Measurements from ENCODE around the gene DZIP1.

DZIP1 gene

DNA sequence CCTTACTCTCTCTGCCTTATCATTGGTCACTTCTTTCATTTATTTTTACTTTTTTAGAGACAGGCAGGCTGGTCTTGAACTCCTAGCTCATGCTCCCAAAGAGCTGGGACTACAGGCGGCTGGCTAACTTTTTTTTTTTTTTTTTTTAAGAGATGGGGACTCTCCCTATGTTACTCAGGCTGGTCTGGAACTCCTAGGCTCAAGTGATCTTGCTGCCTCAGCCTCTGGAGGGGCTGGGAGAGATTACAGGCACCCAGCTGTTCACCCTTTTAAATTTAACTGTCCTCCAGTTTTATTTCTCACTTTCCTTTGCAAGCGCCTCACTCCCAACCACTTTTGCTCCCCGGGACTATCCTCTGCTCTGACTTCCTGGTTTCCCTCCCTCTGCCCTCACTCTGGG lies 97.6 kb downstream of the DZIP1 start:
- DNase-seq (ENCODE audit: low read depth, low spot score): no peak

DNA sequence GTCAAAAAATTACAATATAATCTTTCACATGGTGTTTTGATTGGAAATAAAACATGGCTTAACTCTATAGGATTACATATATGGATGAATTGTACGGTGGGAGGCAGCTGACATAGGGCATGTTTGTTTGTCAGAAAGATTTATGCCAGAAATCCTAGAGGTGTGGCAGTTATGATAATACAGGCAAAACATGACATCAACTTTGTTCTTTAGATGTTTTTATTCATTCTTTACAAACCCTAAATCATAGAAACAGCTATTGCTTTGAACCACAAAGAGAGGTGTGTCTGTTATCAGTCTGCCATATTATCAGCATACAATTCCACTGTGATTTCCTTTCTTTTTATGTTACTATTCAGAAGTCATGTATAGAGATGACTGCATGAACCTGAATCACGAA lies 100.2 kb downstream of the DZIP1 start:
- no peak for DNase-seq (ENCODE audit: low read depth, low spot score)

DNA sequence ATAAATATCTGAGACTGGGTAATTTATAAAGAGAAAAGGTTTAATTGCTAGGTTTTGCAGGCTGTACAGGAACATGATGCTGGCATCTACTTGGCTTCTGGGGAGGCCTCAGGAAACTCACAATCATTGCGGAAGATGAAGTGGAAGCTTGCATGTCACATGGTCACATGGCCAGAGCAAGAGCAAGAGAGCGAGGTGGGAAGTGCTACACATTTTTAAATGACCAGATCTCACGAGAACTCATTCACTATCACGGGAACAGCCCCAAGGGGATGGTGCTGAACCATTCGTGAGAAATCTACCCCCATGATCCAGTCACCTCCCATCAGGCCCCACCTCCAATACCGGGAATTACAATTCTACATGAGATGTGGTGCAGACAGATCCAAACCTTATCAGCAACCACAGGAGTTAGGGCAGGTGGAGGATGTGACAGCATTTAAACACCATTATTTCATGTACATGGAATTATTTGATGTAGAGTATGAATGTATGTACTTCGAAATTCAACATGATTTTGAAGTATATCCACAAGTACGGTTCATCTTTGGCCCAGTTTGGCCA lies 102.5 kb downstream of the DZIP1 start:
- no peak for DNase-seq (ENCODE audit: low read depth, low spot score)

DNA sequence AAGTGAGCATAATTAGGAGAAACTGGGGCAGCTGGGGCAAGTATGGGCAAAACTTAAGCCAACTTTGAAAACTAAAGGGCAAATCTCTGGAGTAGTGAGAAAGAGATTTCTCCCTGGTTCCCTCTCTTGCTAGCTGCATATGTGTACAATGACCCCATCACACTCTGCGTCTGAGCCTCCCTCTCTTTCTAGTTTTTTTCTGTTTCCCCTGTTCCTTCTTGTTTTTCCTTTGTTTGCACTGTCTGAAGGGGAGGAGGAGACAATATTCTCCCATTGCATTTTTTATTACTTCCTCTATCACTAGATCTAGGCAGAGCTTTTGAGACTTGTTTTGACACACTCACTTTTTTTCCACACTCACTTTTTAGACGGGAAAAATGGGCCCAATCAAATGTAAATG lies 103.2 kb downstream of the DZIP1 start:
- no peak for DNase-seq (ENCODE audit: low read depth, low spot score)

DNA sequence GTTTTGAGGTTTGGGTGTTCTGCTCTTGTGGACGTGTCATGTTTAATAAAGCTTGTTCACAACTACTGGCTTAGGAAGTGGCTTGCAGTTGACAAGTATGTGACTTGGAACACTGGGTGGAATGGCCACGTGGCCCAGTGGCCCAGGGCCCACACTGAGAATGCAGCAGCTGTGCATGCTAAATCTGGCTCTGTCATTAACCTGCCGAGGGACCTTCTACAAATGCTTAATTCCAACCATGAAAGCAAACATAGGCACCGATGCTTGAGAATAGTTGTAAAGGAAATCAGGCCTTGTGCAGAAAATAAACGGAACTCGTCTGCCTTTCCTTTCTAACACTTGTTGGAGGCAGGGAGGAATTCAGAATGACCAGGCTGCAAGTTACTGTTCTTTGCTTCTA lies 103.6 kb downstream of the DZIP1 start:
- DNase-seq (ENCODE audit: low read depth, low spot score): no peak

DNA sequence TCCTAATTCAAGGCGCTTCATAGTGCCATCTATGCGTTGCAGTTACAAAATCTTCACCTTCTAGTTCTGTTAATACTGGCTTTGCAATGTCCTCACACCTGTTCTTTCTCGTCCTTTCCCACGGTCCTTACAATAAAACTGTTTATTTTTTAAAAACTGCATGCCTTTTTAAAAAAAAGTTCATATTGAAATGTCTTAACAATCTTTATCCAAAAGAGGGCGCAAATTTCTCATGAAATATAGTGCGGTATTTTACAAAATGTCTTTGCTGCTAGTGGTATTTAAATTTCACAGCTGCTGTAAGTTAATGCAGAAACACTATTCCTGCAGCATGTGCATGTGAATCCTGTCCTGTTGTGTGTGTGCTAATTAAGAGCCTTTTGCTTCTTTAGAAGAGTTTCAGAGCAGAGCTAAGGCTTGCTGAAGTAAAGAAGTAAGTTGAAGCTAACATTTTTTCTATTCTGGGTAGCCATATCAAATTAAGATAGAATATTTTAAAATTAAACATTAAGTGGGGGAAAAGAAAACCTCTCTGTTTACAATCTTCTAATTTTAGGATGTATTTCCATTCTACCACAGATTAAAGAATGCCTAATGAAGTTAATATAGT lies 107.8 kb downstream of the DZIP1 start:
- no peak for DNase-seq (ENCODE audit: low read depth, low spot score)

DNA sequence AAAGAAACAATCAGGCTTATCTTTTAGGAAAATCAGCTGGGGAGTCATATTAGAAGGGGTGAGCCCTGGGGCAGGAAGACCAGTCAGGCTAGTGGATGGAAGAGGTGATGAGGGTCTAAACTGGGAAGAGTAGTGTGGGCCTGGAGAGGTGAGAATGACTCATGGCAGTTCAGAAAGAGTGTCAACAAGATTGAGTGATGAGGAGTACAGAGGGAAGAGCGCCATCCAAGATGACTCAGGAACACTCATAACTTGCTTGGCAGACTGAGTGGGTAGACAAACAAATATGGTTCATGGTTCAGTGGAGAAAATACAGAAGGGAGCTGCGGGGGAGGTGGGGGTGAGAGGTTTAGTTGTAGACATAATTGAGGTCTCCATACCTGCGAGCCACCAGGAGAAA lies 109.3 kb downstream of the DZIP1 start:
- peak; percentile 8 for DNase-seq (ENCODE audit: low read depth, low spot score)

DNA sequence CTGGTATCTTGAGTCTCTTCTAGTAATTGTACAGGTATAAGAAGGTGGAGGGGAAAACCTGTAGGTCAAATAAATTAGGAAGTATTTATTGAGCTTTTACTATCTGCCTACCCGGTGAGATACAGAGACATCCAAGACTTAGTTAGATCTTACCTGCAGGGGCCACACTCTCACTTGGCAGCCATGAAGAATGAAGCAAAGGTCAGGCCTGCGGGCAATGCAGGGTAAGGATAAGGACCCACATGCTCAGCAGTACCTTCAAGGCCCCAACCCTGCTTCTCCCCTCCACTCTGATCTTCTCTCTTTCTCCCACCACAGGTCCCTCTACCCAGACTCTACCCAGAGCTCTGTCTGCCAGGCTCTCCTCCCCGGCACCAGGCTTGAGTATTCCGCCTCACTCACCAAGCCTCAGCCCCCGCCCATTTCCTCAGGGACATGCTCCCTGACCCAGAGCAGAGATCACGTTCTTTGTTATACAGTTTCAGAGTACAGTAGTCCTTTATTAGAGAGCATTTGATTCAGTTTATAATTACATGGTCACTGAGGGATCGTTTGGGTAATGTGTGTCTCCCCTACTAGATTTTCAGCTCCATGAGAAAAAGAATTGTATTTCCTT lies 110.9 kb downstream of the DZIP1 start:
- no peak for DNase-seq (ENCODE audit: low read depth, low spot score)

DNA sequence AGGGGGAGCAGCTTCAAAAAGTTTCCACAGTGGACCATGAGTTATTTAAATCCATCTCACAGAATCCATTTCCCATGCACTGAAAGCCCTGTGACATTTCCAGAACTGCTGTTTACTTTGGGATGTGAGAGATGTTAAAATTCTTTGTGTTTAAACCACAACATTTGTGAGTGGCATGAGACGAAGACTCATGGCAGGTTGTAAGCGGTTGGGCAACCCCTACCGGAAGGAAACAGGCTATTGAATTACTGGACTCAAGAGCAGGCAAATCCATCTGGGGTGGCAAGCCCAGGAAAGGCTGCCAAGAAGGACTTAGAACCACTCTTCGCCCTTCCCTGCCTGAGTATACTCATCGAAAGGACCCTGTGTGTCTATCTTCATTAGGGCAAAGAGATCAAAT lies 114.3 kb downstream of the DZIP1 start:
- DNase-seq (ENCODE audit: low read depth, low spot score): no peak

Data from brain pericyte (primary cell).